GM03348 (cell line): ENCODE measurements around the gene SEC14L3.
"Not testable (repeated sequence)": the region's sequence is repeated elsewhere in the genome, so short reads cannot be mapped to it uniquely, and the experiment has no call there.

ENCODE experiments used
- DNase-seq: peaks from one replicate; pipeline ENCODE4 v3.0.0; 2012; ENCODE audit warnings: low spot score

SEC14L3 gene

GRCh38 chr22:30485362-30485988, 13.7 kb upstream of the SEC14L3 start:
- DNase-seq, result peak; percentile 95

- DNase-seq, result no peak
Observed at GRCh38 chr22:30483169-30483568, 11.4 kb upstream of the SEC14L3 start.

DNA sequence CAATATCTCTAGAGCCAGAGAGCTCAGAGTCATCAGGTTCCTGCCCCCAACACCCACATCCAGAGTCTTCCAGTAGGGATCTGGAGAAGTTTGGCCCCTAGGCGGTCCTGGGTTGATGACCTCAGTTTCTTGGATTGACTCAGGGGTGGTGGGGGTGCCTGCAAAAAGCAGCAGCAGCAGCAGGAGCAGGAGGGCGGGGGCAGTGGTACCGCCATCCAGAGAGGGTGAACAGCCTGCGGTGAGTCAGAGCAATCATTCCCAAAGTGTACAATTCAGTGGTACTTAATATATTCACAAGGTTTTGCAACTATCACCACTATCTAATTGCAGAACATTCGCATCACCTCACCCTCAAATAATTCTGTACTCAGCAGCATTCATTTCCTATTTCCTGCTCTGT, 9.9 kb upstream of the SEC14L3 start:
- DNase-seq, result peak; percentile 50

- no peak for DNase-seq
Observed at GRCh38 chr22:30479981-30480380, 8.2 kb upstream of the SEC14L3 start.

- no peak for DNase-seq
Observed at GRCh38 chr22:30474683-30475424, 3.0 kb upstream of the SEC14L3 start.

- DNase-seq, result no peak
Observed at GRCh38 chr22:30474121-30474520, 2.3 kb upstream of the SEC14L3 start.

GRCh38 chr22:30472994-30473720, 1.3 kb upstream of the SEC14L3 start:
- DNase-seq, result no peak

DNA sequence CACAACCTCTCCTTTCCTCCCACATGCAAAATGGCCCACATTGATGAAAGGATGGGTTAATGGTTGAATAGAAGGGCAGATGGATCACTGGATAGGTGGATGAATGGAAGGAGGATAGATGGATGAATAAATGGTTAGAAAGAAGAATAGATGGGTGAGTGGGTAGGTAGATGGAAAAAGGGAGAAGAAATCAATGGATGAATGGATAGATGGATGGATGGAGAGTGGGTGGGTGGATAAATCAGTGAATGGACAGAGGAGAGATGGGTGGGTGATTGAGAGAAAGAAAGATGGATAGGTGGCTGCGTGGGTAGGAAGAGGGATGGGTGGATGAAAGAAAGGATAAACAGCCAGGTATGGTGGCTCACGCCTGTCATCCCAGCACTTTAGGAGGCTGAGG, 1.2 kb downstream of the SEC14L3 start:
- DNase-seq, result no peak

GRCh38 chr22:30469165-30469564, 2.7 kb downstream of the SEC14L3 start:
- DNase-seq, result no peak

- DNase-seq, result not testable (repeated sequence)
Observed at GRCh38 chr22:30460555-30460954, 11.3 kb downstream of the SEC14L3 start.

GRCh38 chr22:30460147-30460546, 11.7 kb downstream of the SEC14L3 start:
- no peak for DNase-seq

- DNase-seq, result no peak
Observed at GRCh38 chr22:30459181-30460052, 12.4 kb downstream of the SEC14L3 start.

- DNase-seq, result peak; percentile 27
Observed at GRCh38 chr22:30457981-30458380, 13.8 kb downstream of the SEC14L3 start.

GRCh38 chr22:30455075-30455840, 16.6 kb downstream of the SEC14L3 start:
- DNase-seq, result no peak

DNA sequence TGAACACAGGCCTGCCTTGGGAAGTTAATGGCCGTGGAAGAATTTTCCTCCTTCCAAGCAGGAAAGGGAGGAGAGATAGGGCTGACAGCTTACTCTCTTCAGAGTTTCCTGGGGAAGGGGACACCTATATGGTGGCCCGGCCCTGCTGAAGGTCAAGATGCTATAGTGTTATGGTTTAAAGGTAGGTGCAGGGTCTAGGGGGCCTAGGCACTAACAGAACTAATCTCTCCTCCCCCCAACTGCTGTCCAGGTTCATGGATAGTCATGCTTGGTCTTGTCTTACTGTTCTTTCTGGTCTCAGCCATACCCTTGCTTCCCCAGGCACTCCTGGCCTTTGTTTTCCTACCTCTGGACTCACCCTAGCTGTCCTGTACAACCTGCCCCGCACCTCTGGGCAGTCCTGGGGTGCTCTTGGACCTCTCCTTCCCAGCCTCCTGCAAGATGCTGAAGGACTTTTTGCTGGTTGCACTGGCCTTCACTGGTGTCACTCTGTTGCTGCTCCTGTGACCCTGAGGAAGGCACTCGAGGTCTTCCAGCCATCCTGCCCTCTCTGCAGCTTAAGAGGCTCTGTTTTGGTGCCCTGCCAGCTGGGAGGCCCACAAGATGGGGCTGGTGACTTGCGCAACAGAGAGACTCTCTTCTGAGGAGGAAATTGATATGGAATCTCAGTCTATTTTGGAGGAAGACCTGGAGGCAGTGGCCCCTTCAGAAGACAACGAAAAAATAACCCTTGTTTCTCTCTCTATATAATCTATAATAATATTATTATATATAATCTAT, 17.9 kb downstream of the SEC14L3 start:
- no peak for DNase-seq

DNA sequence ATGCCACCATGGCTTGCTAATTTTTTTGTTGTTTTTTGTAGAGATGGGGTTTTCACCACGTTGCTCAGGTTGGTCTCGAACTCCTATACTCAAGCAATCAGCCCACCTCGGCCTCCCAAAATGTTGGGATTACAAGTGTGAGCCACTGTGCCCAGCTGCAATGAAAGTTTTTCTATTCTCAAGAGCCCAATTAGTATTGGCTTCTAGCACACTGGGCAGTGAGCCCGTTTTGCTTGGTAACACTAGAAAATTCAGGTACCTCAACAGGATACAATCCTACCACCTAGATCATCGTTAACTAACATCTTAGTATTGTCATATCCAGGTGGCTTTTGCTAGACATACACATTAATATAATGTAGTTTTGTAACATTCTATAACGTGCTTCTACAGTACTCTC, 19.0 kb downstream of the SEC14L3 start:
- no peak for DNase-seq

DNA sequence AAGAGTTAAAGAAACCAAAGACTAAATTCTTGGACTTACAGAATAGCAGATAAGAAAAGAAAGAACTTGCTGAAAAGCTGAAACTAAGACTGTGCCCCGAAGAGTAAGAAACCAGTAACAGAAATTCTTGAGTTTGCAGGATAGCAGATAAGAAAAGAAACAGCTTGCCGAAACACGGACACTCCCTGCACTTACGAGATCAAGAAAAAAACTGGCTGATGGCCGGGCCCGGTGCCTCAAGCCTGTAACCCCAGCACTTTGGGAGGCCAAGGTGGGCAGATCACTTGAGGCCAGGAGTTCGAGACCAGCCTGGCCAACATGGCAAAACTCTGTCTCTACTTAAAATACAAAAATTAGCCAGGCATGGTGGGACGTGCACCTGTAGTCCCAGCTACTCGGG, 20.3 kb downstream of the SEC14L3 start:
- not testable (repeated sequence) for DNase-seq

- DNase-seq, result no peak
Observed at GRCh38 chr22:30447656-30448055, 24.2 kb downstream of the SEC14L3 start.

GRCh38 chr22:30445438-30446145, 26.2 kb downstream of the SEC14L3 start:
- no peak for DNase-seq
